Stomach (tissue), 9 donors: ENCODE data around the gene HOXD13. TPM values are rescaled to one million over a fixed set of nuclear protein-coding genes. Genes with fewer than 3 reads are reported as not detected.

Experiments used
- DNase-seq, 2 donors: peaks; one replicate each; pipeline versions ENCODE4 v3.0.0 to v3.0.0-alpha.2; 2013 to 2019
- H3K27ac ChIP-seq, 5 donors: fragments of 200-600 bp in 4 of 5; sonication (generic) in 4 of 5; one replicate each; pipeline ENCODE4 v1.5.1; 2013 to 2019; ENCODE audit warnings: mild to moderate bottlenecking in 1 of 5, moderate library complexity in 1 of 5
- H3K27me3 ChIP-seq, 3 donors: fragments of 200-600 bp; sonication (generic); one replicate each; pipeline ENCODE4 v1.5.1; 2017 to 2019; ENCODE audit warnings: mixed run types in 1 of 3
- H3K36me3 ChIP-seq, 4 donors: fragments of 200-600 bp; sonication (generic); 1 replicate in 3 of 4; 2 replicates in 1 of 4; pipeline ENCODE4 v1.5.1; 2016 to 2019
- H3K4me1 ChIP-seq, 4 donors: fragments of 200-600 bp; sonication (generic); one replicate each; pipeline ENCODE4 v1.5.1; 2016 to 2019
- H3K4me3 ChIP-seq, 4 donors: fragments of 200-600 bp; sonication (generic) in 3 of 4; one replicate each; pipeline ENCODE4 v1.5.1; 2016 to 2019; ENCODE audit warnings: mild to moderate bottlenecking in 1 of 4
- H3K9me3 ChIP-seq, 4 donors: fragments of 200-600 bp; sonication (generic); one replicate each; pipeline ENCODE4 v1.5.1; 2016 to 2019
- CTCF ChIP-seq, 7 experiments: fragments of 450-650 bp in 4 of 7; fragments of 200-600 bp in 3 of 7; sonication (generic) in 3 of 7; IDR thresholded peaks; one replicate each; pipeline ENCODE4 v1.5.1; 2016 to 2019; ENCODE audit warnings: antibody characterized with exemption in 7 of 7, control low read depth in 2 of 7, mild to moderate bottlenecking in 1 of 7
- EP300 ChIP-seq: sonication (generic); formaldehyde crosslinking; IDR thresholded peaks from one replicate; pipeline ENCODE4 v1.6.1; 2017; ENCODE audit warnings: antibody characterized with exemption
- POLR2A ChIP-seq, 4 donors: fragments of 450-650 bp; IDR thresholded peaks; one replicate each; pipeline ENCODE4 v1.6.1; 2016; ENCODE audit warnings: antibody characterized with exemption in 4 of 4, control low read depth in 2 of 4, mild to moderate bottlenecking in 1 of 4, moderate library complexity in 1 of 4
- POLR2AphosphoS5 ChIP-seq, 3 donors: sonication (generic); formaldehyde crosslinking; IDR thresholded peaks; one replicate each; pipeline ENCODE4 v1.6.1; 2016; ENCODE audit warnings: antibody characterized with exemption in 3 of 3
- WGBS, 5 donors: extraction: QIAGEN DNeasy Blood & Tissue Kit in 3 of 5; methylation state at CpG; one replicate each; pipeline versions ENCODE4 v1.1.5 to v1.1.7; 2013 to 2018; 5-methylcytosine and 5-hydroxymethylcytosine counted together
- intact Hi-C: fragments of 100-400 bp; cut with DNase I; formaldehyde crosslinking; loops from one replicate; pipeline ENCODE4 v1.15.1; 2023; ENCODE audit warnings: low total_unique reads
- polyA plus RNA-seq, 3 donors: library from polyadenylated mRNA; stranded (reverse); fragments of 200-250 nt; gene quantifications; one replicate each; pipeline ENCODE4 v1.2.3, GENCODE V29; 2013
- total RNA-seq, 5 donors: library from RNA; depleted of rRNA; stranded (reverse); fragments of >200 nt; gene quantifications; one replicate each; pipeline versions ENCODE4 v1.1.0 to v1.2.3, GENCODE V29; 2014 to 2016
- donor health status: healthy with polysubstance abuse.
- donor health status: Bipolar disorder and iron deficiency.
- donor health status: healthy.

HOXD13 gene
- total and polyA plus RNA-seq, 8 donors, result not detected

DNA sequence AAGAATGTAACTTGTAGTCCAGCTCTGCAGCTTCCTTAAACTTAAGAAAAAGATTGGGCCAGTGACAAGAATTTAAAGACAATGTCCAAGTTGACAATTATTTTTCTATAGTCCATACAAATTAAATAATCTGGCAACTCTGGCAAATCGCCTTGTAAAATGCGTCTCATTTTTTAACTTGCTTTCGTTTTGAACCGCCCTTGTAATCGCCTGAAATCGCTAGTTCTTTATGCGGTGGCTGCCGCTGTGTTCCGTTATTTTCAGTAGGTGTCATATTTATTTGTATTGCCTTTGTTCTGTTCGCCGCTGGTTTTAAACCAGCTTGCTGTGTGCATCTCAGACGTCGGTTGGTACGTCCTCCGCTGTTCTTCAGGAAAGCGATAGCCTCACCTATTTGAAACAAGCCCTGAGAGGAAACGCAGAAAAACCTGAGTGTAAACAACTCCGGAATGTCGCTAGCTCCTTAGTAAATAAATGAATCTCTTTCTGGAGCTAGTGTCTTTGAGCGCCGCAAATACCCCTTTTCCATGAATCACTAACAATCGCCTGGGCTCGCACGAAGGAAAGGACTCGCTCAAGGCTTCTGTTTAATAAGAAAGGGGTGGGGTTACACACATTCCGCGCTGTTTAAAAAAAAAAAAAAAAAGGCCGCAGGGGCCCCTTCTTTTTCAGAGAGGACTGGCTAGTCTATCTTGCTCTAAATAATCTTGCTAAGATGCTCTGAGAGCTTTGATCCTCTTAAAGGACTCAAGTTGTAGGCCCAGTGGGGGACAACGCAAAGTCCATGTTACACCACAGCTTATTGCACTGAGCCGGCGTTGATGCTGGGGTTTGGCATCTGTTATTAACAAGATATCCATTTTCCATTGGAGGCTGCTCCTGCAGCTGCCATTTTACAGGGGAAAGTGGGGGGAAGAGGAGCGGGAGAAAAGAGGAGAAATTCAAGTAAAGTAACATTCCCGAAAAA, 40.0 kb downstream of the HOXD13 start:
- peak overlapping the region; percentile 13 to 35 (median 20) for H3K4me3 ChIP-seq
- H3K9me3 ChIP-seq, result peaks cover 0 to 25% (median 2%) of the 10 kb centered on the region in 4 donors
- WGBS, 5 donors, result 9 to 17% (median 10%) methylated on average over 33 of the region's 33 CpGs
- no peak for DNase-seq
- intact Hi-C loops, result no loop called here
- no peak for TF ChIP-seq POLR2A (IDR thresholded peaks at IDR 0.05)
- TF ChIP-seq EP300, result no peak
- no peak for TF ChIP-seq CTCF (IDR thresholded peaks at IDR 0.05)
- TF ChIP-seq POLR2AphosphoS5 (IDR thresholded peaks at IDR 0.05), result no peak
- H3K27me3 ChIP-seq, result peaks cover 58 to 100% (median 99%) of the 10 kb centered on the region in 3 donors
- H3K36me3 ChIP-seq, result no peaks in the 10 kb centered on the region
- H3K4me1 ChIP-seq, result peaks cover 20 to 58% (median 43%) of the 10 kb centered on the region in 4 donors
- H3K27ac ChIP-seq, result peak overlapping the region in 1 of 5 donors; percentile 42

GRCh38 chr2:176133389-176133788, 40.9 kb downstream of the HOXD13 start:
- intact Hi-C loops, result no loop called here
- no peak overlapping the region for H3K27ac ChIP-seq
- H3K4me3 ChIP-seq, result no peak overlapping the region
- TF ChIP-seq POLR2AphosphoS5 (IDR thresholded peaks at IDR 0.05), result no peak
- TF ChIP-seq POLR2A (IDR thresholded peaks at IDR 0.05), result no peak
- no peak for TF ChIP-seq EP300
- TF ChIP-seq CTCF (IDR thresholded peaks at IDR 0.05), result no peak
- peaks cover 58 to 100% (median 100%) of the 10 kb centered on the region in 3 donors for H3K27me3 ChIP-seq
- peaks cover 20 to 52% (median 40%) of the 10 kb centered on the region in 4 donors for H3K4me1 ChIP-seq
- DNase-seq, result no peak
- H3K36me3 ChIP-seq, result no peaks in the 10 kb centered on the region
- peaks cover 0 to 26% (median 2%) of the 10 kb centered on the region in 4 donors for H3K9me3 ChIP-seq

GRCh38 chr2:176134035-176134434, 41.5 kb downstream of the HOXD13 start:
- H3K9me3 ChIP-seq, result peaks cover 0 to 24% (median 2%) of the 10 kb centered on the region in 4 donors
- intact Hi-C loops, result no loop called here
- no peak for DNase-seq
- no peak overlapping the region for H3K27ac ChIP-seq
- TF ChIP-seq POLR2A (IDR thresholded peaks at IDR 0.05) (no peak), CTCF (IDR thresholded peaks at IDR 0.05) (no peak), EP300 (no peak), POLR2AphosphoS5 (IDR thresholded peaks at IDR 0.05) (no peak)
- peaks cover 53 to 100% (median 100%) of the 10 kb centered on the region in 3 donors for H3K27me3 ChIP-seq
- no peaks in the 10 kb centered on the region for H3K36me3 ChIP-seq
- peaks cover 20 to 52% (median 34%) of the 10 kb centered on the region in 4 donors for H3K4me1 ChIP-seq
- no peak overlapping the region for H3K4me3 ChIP-seq
- 16 to 42% (median 21%) methylated on average over 4 of the region's 4 CpGs for WGBS, 5 donors

DNA sequence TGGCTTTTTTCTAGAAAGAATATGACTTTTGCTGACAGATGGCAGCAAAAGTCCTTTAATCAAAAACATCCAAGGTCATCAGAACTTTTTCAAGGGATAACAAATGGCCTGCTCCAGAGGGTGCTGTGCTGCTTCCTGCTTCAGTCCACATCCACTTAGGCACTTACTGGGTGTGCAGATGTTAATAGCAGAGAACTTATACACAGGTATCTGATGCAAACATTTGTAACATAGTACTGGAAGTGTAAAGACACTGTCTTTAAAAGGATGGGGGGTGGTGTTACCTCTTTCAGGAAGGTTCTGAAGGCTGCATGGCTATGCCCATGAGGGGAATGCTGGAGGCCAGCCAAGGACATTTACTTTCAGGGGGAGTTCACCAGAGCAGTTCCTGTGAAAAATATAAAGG, 42.5 kb downstream of the HOXD13 start:
- Histone ChIP-seq H3K4me3 (no peak overlapping the region), H3K27ac (peak overlapping the region in 1 of 5 donors; percentile 71), H3K27me3 (peaks cover 49 to 100% (median 100%) of the 10 kb centered on the region in 3 donors), H3K4me1 (peaks cover 13 to 51% (median 32%) of the 10 kb centered on the region in 4 donors), H3K36me3 (no peaks in the 10 kb centered on the region), H3K9me3 (peaks cover 0 to 16% (median 2%) of the 10 kb centered on the region in 4 donors)
- no peak for DNase-seq
- no peak for TF ChIP-seq POLR2AphosphoS5 (IDR thresholded peaks at IDR 0.05)
- TF ChIP-seq CTCF (IDR thresholded peaks at IDR 0.05), result no peak
- TF ChIP-seq POLR2A (IDR thresholded peaks at IDR 0.05), result no peak
- no peak for TF ChIP-seq EP300
- intact Hi-C loops, result no loop called here
